Effector memory CD8-positive, alpha-beta T cell (primary cell): Measurements from ENCODE around the gene ANKRD13B.
"Not testable (repeated sequence)": the region's sequence is repeated elsewhere in the genome, so short reads cannot be mapped to it uniquely, and the experiment has no call there.

Experiments
- ATAC-seq: fragments of 150-1000 bp; cut with Tn5 transposase; replicated peaks from 2 replicates; pipeline ENCODE4 v1.10.0; 2021; ENCODE audit warnings: mild to moderate bottlenecking, moderate library complexity
- DNase-seq, 3 experiments: peaks; one replicate each; pipeline ENCODE4 v3.0.0; 2021
- H3K27ac Mint-ChIP-seq, 2 donors: one replicate each; pipeline ENCODE4 v1.8.0; 2022; ENCODE audit warnings: mild to moderate bottlenecking in 2 of 2, mixed read lengths in 2 of 2, moderate library complexity in 2 of 2
- H3K27me3 Mint-ChIP-seq, 2 donors: one replicate each; pipeline ENCODE4 v1.8.0; 2022; ENCODE audit warnings: mixed read lengths in 2 of 2
- H3K36me3 Mint-ChIP-seq: one replicate; pipeline ENCODE4 v1.8.0; 2022; ENCODE audit warnings: mild to moderate bottlenecking, moderate library complexity, mixed read lengths; ENCODE audit not compliant: insufficient read depth
- H3K4me1 Mint-ChIP-seq, 2 donors: one replicate each; pipeline ENCODE4 v1.8.0; 2022; ENCODE audit warnings: low read depth in 2 of 2, mixed read lengths in 2 of 2
- H3K4me3 Mint-ChIP-seq, 2 donors: one replicate each; pipeline ENCODE4 v1.8.0; 2022; ENCODE audit warnings: mild to moderate bottlenecking in 2 of 2, mixed read lengths in 2 of 2, moderate library complexity in 2 of 2
- H3K9me3 Mint-ChIP-seq, 2 donors: one replicate each; pipeline ENCODE4 v1.8.0; 2022; ENCODE audit warnings: mixed read lengths in 2 of 2
- total RNA-seq, 9 experiments: gene quantifications; one replicate each; lab custom pipeline; 2026; lab: John Stamatoyannopoulos, UW

Gene ANKRD13B
- total RNA-seq: 1.3 to 21.4 (median 4.8) reads per million in 9 experiments

GRCh38 chr17:29592850-29593551 lies at the start of gene ANKRD13B:
Gene ANKRD13B (plus strand): TSS chr17:29593132. CDS start chr17:29593622, 490 bp downstream.
- ATAC-seq: peak; percentile 10
- peak within 1 kb of the TSS; percentile 79 to 80 for H3K4me3 Mint-ChIP-seq

GRCh38 chr17:29544066-29544465 lies 48.9 kb upstream of the ANKRD13B start:
- H3K36me3 Mint-ChIP-seq: peaks cover 43% of the 10 kb centered on the region
- H3K9me3 Mint-ChIP-seq: no peaks in the 10 kb centered on the region
- peaks cover 3 to 13% of the 10 kb centered on the region in 2 donors for H3K4me1 Mint-ChIP-seq
- ATAC-seq: no peak
- H3K27ac Mint-ChIP-seq: no peak overlapping the region
- H3K27me3 Mint-ChIP-seq: no peaks in the 10 kb centered on the region
- no peak overlapping the region for H3K4me3 Mint-ChIP-seq
- no peak for DNase-seq

More at GRCh38 chr17:29592850-29593551, at the start of gene ANKRD13B:
- Mint-ChIP-seq H3K4me1 (peaks cover 19 to 36% of the 10 kb centered on the region in 2 donors), H3K27me3 (no peaks in the 10 kb centered on the region), H3K9me3 (no peaks in the 10 kb centered on the region), H3K36me3 (peaks cover 4% of the 10 kb centered on the region), H3K27ac (no peak within 1 kb of the TSS)
- DNase-seq: no peak

- DNase-seq (no peak), ATAC-seq (no peak)
- H3K4me1 Mint-ChIP-seq: peaks cover 6 to 22% of the 10 kb centered on the region in 2 donors
- H3K9me3 Mint-ChIP-seq: no peaks in the 10 kb centered on the region
- peaks cover 23% of the 10 kb centered on the region for H3K36me3 Mint-ChIP-seq
- H3K4me3 Mint-ChIP-seq: no peak overlapping the region
- H3K27me3 Mint-ChIP-seq: no peaks in the 10 kb centered on the region
- H3K27ac Mint-ChIP-seq: peak overlapping the region in 1 of 2 donors; percentile 66
These were observed 46.8 kb upstream of the ANKRD13B start for GRCh38 chr17:29546085-29546484.

DNA sequence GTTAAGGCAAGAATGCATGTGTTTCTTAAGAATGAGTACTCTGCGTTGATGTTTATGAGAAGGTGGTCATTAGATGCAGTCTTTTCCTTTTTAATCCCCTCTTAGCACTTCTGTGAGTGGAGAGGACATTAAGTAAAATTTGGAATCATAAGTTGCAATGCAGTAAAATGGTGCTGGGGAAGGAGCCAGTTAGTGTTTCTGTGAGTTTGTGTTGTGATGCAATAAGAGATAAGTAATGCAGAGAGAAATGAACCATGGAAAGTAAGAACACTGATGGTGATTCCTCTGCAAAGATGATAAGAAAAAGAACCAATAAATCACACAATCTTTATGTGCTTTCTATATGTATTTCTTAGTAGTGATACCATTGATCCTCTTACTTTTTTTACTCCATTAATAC lies 46.1 kb upstream of the ANKRD13B start:
- H3K9me3 Mint-ChIP-seq: no peaks in the 10 kb centered on the region
- H3K27me3 Mint-ChIP-seq: no peaks in the 10 kb centered on the region
- H3K4me1 Mint-ChIP-seq: peaks cover 6 to 22% of the 10 kb centered on the region in 2 donors
- H3K36me3 Mint-ChIP-seq: peaks cover 19% of the 10 kb centered on the region
- DNase-seq (no peak), ATAC-seq (no peak)
- peak overlapping the region in 1 of 2 donors; percentile 66 for H3K27ac Mint-ChIP-seq
- no peak overlapping the region for H3K4me3 Mint-ChIP-seq

- DNase-seq (no peak), ATAC-seq (peak; percentile 73)
- no peak overlapping the region for H3K27ac Mint-ChIP-seq
- H3K36me3 Mint-ChIP-seq: peaks cover 6% of the 10 kb centered on the region
- H3K9me3 Mint-ChIP-seq: no peaks in the 10 kb centered on the region
- H3K27me3 Mint-ChIP-seq: no peaks in the 10 kb centered on the region
- H3K4me1 Mint-ChIP-seq: peaks cover 6 to 22% of the 10 kb centered on the region in 2 donors
- H3K4me3 Mint-ChIP-seq: no peak overlapping the region
These were observed 43.6 kb upstream of the ANKRD13B start for GRCh38 chr17:29549177-29549923.

GRCh38 chr17:29555840-29556239 lies 37.1 kb upstream of the ANKRD13B start:
- no peak for ATAC-seq
- Mint-ChIP-seq H3K27ac (no peak overlapping the region), H3K4me1 (peaks cover 18 to 24% of the 10 kb centered on the region in 2 donors), H3K27me3 (no peaks in the 10 kb centered on the region), H3K9me3 (no peaks in the 10 kb centered on the region), H3K4me3 (no peak overlapping the region), H3K36me3 (peaks cover 11% of the 10 kb centered on the region)
- no peak for DNase-seq

DNA sequence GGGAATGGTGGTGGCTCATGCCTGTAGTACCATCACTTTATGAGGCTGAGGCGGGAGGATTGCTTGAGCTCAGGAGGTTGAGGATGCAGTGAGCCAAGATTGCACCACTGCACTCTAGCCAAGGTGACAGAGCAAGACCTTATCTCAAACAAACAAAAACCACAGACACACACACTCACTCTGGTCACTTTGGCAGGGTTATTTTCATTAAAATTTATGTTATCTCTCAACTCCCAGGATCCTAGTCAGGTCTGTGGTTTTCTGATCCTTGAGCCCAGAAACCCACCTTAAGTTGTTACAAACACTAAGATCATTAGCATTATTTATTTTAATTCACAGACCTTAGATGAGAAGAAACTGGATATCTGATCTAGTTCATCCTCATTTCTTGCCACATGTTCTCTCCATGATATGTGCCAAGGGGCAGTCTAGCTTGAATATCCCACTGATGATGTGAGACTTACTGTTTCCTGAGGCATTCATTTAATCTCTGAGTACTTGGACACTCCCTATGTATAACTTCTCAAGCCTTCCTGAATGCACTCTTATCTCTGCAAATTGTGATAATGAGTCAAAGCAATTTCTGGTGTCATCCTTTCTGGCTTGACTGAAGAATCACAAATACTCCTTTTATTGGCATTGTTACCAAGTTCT lies 35.7 kb upstream of the ANKRD13B start:
- DNase-seq: no peak
- H3K36me3 Mint-ChIP-seq: peaks cover 21% of the 10 kb centered on the region
- peaks cover 18 to 31% of the 10 kb centered on the region in 2 donors for H3K4me1 Mint-ChIP-seq
- H3K27me3 Mint-ChIP-seq: no peaks in the 10 kb centered on the region
- H3K4me3 Mint-ChIP-seq: peak overlapping the region in 1 of 2 donors; percentile 12
- H3K27ac Mint-ChIP-seq: peak overlapping the region; percentile 76 to 81
- ATAC-seq: no peak
- H3K9me3 Mint-ChIP-seq: no peaks in the 10 kb centered on the region

- ATAC-seq: peak; percentile 35
- DNase-seq: no peak
- Mint-ChIP-seq H3K27me3 (no peaks in the 10 kb centered on the region), H3K4me3 (peak overlapping the region in 1 of 2 donors; percentile 12), H3K4me1 (peaks cover 20 to 35% of the 10 kb centered on the region in 2 donors), H3K36me3 (peaks cover 20% of the 10 kb centered on the region), H3K27ac (peak overlapping the region; percentile 76 to 81), H3K9me3 (no peaks in the 10 kb centered on the region)
These were observed 35.2 kb upstream of the ANKRD13B start for GRCh38 chr17:29557739-29558116.

GRCh38 chr17:29558139-29558538 lies 34.8 kb upstream of the ANKRD13B start:
- H3K27me3 Mint-ChIP-seq, DNase-seq, H3K9me3 Mint-ChIP-seq, ATAC-seq, H3K4me3 Mint-ChIP-seq: not testable (repeated sequence)
- Mint-ChIP-seq H3K27ac (peak overlapping the region; percentile 76 to 81), H3K36me3 (peaks cover 20% of the 10 kb centered on the region), H3K4me1 (peaks cover 24 to 38% of the 10 kb centered on the region in 2 donors)

GRCh38 chr17:29559640-29560039 lies 33.3 kb upstream of the ANKRD13B start:
- Mint-ChIP-seq H3K27ac (peak overlapping the region; percentile 85 to 94), H3K36me3 (peaks cover 26% of the 10 kb centered on the region), H3K4me3 (no peak overlapping the region), H3K4me1 (peaks cover 31 to 44% of the 10 kb centered on the region in 2 donors), H3K27me3 (no peaks in the 10 kb centered on the region), H3K9me3 (no peaks in the 10 kb centered on the region)
- no peak for DNase-seq
- no peak for ATAC-seq

- Mint-ChIP-seq H3K36me3 (peaks cover 26% of the 10 kb centered on the region), H3K4me3 (peak overlapping the region in 1 of 2 donors; percentile 21), H3K27ac (peak overlapping the region; percentile 85 to 94), H3K9me3 (no peaks in the 10 kb centered on the region), H3K4me1 (peaks cover 31 to 44% of the 10 kb centered on the region in 2 donors), H3K27me3 (no peaks in the 10 kb centered on the region)
- ATAC-seq (no peak), DNase-seq (no peak)
These were observed 32.6 kb upstream of the ANKRD13B start for GRCh38 chr17:29560316-29560715.

- H3K27ac Mint-ChIP-seq: peak overlapping the region; percentile 69 to 94
- peaks cover 31% of the 10 kb centered on the region for H3K36me3 Mint-ChIP-seq
- H3K9me3 Mint-ChIP-seq: no peaks in the 10 kb centered on the region
- ATAC-seq (peak; percentile 34), DNase-seq (peak in 2 of 3 experiments; percentile 23 to 33)
- H3K4me1 Mint-ChIP-seq: peaks cover 39 to 46% of the 10 kb centered on the region in 2 donors
- no peaks in the 10 kb centered on the region for H3K27me3 Mint-ChIP-seq
- peak overlapping the region; percentile 29 to 74 for H3K4me3 Mint-ChIP-seq
These were observed 31.1 kb upstream of the ANKRD13B start for GRCh38 chr17:29561554-29562517.
